Tibial artery (tissue), 4 donors: Measurements from ENCODE around the gene ACTR3.

ENCODE experiments used
- DNase-seq, 2 donors: peaks; one replicate each; pipeline ENCODE4 v3.0.0-alpha.2; 2019
- H3K27ac ChIP-seq, 2 donors: fragments of 200-600 bp; sonication (generic) in 1 of 2; 1 replicate in 1 of 2; 2 replicates in 1 of 2; pipeline ENCODE4 v1.5.1; 2018 to 2019; ENCODE audit warnings: mild to moderate bottlenecking in 1 of 2
- H3K27me3 ChIP-seq, 2 donors: fragments of 200-600 bp; sonication (generic) in 1 of 2; one replicate each; pipeline versions ENCODE4 v1.5.1 to v1.6.0; 2016 to 2019
- H3K36me3 ChIP-seq, 3 donors: fragments of 200-600 bp; sonication (generic) in 2 of 3; one replicate each; pipeline ENCODE4 v1.5.1; 2016 to 2019; ENCODE audit warnings: mild to moderate bottlenecking in 2 of 3
- H3K4me1 ChIP-seq, 4 donors: fragments of 200-600 bp; sonication (generic) in 2 of 4; 1 replicate in 3 of 4; 2 replicates in 1 of 4; pipeline ENCODE4 v1.5.1; 2016 to 2019
- H3K4me3 ChIP-seq, 2 donors: fragments of 200-600 bp; sonication (generic) in 1 of 2; 1 replicate in 1 of 2; 2 replicates in 1 of 2; pipeline ENCODE4 v1.5.1; 2018 to 2019; ENCODE audit warnings: mild to moderate bottlenecking in 2 of 2
- H3K9me3 ChIP-seq, 3 donors: fragments of 200-600 bp; sonication (generic) in 1 of 3; one replicate each; pipeline ENCODE4 v1.5.1; 2016 to 2019
- CTCF ChIP-seq, 2 experiments: fragments of 200-600 bp in 1 of 2; fragments of 450-650 bp in 1 of 2; IDR thresholded peaks; one replicate each; pipeline ENCODE4 v1.5.1; 2017 to 2019; ENCODE audit warnings: antibody characterized with exemption in 2 of 2, mild to moderate bottlenecking in 1 of 2, moderate library complexity in 1 of 2
- intact Hi-C: fragments of 100-400 bp; cut with DNase I; formaldehyde crosslinking; loops from one replicate; pipeline ENCODE4 v1.15.0; 2023; ENCODE audit warnings: low total_unique reads

ACTR3 gene

GRCh38 chr2:113894156-113894743 is 4.4 kb downstream of the ACTR3 start:
- H3K27me3 ChIP-seq = no peaks in the 10 kb centered on the region
- peaks cover 0 to 4% (median 0%) of the 10 kb centered on the region in 3 donors for H3K36me3 ChIP-seq
- DNase-seq = no peak
- H3K9me3 ChIP-seq = no peaks in the 10 kb centered on the region
- intact Hi-C loops = no loop called here
- peaks cover 0 to 80% (median 61%) of the 10 kb centered on the region in 4 donors for H3K4me1 ChIP-seq
- peak overlapping the region; percentile 48 to 99 for H3K27ac ChIP-seq
- no peak for TF ChIP-seq CTCF (IDR thresholded peaks at IDR 0.05)
- peak overlapping the region; percentile 13 to 15 for H3K4me3 ChIP-seq

GRCh38 chr2:113895301-113895700 is 5.4 kb downstream of the ACTR3 start:
- peak overlapping the region; percentile 48 to 49 for H3K27ac ChIP-seq

GRCh38 chr2:113895819-113896563 is 6.1 kb downstream of the ACTR3 start:
- Histone ChIP-seq H3K27ac (no peak overlapping the region), H3K9me3 (no peaks in the 10 kb centered on the region), H3K4me3 (no peak overlapping the region), H3K36me3 (no peaks in the 10 kb centered on the region), H3K4me1 (peaks cover 0 to 97% (median 72%) of the 10 kb centered on the region in 4 donors), H3K27me3 (no peaks in the 10 kb centered on the region)
- TF ChIP-seq CTCF (IDR thresholded peaks at IDR 0.05) = no peak
- intact Hi-C loops = no loop called here
- no peak for DNase-seq

More at GRCh38 chr2:113895301-113895700, 5.4 kb downstream of the ACTR3 start:
- H3K9me3 ChIP-seq = no peaks in the 10 kb centered on the region
- no peak for TF ChIP-seq CTCF (IDR thresholded peaks at IDR 0.05)
- intact Hi-C loops = no loop called here
- H3K36me3 ChIP-seq = peaks cover 0 to under 1% (median 0%) of the 10 kb centered on the region in 3 donors
- no peak overlapping the region for H3K4me3 ChIP-seq
- peaks cover 0 to 90% (median 67%) of the 10 kb centered on the region in 4 donors for H3K4me1 ChIP-seq
- H3K27me3 ChIP-seq = no peaks in the 10 kb centered on the region
- DNase-seq = no peak

GRCh38 chr2:113896791-113897190 is 6.9 kb downstream of the ACTR3 start:
- DNase-seq = no peak
- Histone ChIP-seq H3K9me3 (no peaks in the 10 kb centered on the region), H3K4me3 (no peak overlapping the region), H3K27me3 (no peaks in the 10 kb centered on the region), H3K27ac (peak overlapping the region in 1 of 2 donors; percentile 22), H3K36me3 (no peaks in the 10 kb centered on the region), H3K4me1 (peaks cover 0 to 100% (median 73%) of the 10 kb centered on the region in 4 donors)
- intact Hi-C loops = no loop called here
- no peak for TF ChIP-seq CTCF (IDR thresholded peaks at IDR 0.05)

- no peaks in the 10 kb centered on the region for H3K9me3 ChIP-seq
- no peak overlapping the region for H3K4me3 ChIP-seq
- no peak for TF ChIP-seq CTCF (IDR thresholded peaks at IDR 0.05)
- intact Hi-C loops = no loop called here
- no peaks in the 10 kb centered on the region for H3K27me3 ChIP-seq
- no peaks in the 10 kb centered on the region for H3K36me3 ChIP-seq
- H3K27ac ChIP-seq = peak overlapping the region in 1 of 2 donors; percentile 22
- no peak for DNase-seq
- H3K4me1 ChIP-seq = peaks cover 0 to 100% (median 68%) of the 10 kb centered on the region in 4 donors
Measured at GRCh38 chr2:113898081-113898480, 8.2 kb downstream of the ACTR3 start.
